ENCODE measurements around the gene CER1.

CER1 gene, protein sequence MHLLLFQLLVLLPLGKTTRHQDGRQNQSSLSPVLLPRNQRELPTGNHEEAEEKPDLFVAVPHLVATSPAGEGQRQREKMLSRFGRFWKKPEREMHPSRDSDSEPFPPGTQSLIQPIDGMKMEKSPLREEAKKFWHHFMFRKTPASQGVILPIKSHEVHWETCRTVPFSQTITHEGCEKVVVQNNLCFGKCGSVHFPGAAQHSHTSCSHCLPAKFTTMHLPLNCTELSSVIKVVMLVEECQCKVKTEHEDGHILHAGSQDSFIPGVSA

DNA sequence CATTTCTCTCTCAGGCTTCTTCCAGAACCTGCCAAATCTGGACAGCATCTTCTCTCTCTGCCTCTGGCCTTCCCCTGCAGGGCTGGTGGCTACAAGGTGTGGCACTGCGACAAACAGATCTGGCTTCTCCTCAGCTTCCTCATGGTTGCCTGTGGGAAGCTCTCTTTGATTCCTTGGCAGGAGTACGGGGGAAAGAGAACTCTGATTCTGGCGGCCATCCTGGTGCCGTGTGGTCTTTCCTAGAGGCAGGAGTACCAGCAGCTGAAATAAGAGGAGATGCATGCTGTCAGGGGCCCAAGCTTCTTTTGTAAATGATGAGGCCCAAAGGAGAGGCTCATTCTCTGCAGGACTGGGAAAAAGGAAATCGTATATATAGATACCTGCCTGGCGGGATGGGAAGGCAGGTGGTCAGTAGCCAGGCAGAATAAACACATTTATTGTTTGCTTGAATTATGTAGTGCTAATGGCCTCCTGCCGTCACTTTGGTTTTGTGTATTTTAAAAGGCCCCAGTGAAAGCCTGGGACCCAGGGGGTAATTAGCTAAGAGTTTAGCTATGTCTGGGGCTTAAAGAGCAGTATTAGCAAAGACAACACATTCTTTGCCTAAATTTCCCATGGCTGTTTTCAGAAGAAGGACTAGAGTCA lies at the start of gene CER1:
Gene CER1, minus strand, starts transcription at position 343 of the 645 bp plus-strand sequence. Its CDS starts 61 bp downstream, at position 282.
- H3K9me3 ChIP-seq (ENCODE audit: control insufficient read depth, low read length), result no peaks in the 10 kb centered on the region
- no peak within 1 kb of the TSS for H3K4me3 ChIP-seq (ENCODE audit: low read length)
- peaks cover 8% of the 10 kb centered on the region for H3K27me3 ChIP-seq (replicated peaks; ENCODE audit: control insufficient read depth, insufficient read depth, low read length)
- no peaks in the 10 kb centered on the region for H3K4me1 ChIP-seq (ENCODE audit: control insufficient read depth, insufficient read depth, low read length)
- no peaks in the 10 kb centered on the region for H3K36me3 ChIP-seq (ENCODE audit: control insufficient read depth, insufficient read depth, low read length, severe bottlenecking)
- H3K9ac ChIP-seq (ENCODE audit: low read length), result no peak within 1 kb of the TSS
- no peak for DNase-seq (ENCODE audit: low read depth)

DNA sequence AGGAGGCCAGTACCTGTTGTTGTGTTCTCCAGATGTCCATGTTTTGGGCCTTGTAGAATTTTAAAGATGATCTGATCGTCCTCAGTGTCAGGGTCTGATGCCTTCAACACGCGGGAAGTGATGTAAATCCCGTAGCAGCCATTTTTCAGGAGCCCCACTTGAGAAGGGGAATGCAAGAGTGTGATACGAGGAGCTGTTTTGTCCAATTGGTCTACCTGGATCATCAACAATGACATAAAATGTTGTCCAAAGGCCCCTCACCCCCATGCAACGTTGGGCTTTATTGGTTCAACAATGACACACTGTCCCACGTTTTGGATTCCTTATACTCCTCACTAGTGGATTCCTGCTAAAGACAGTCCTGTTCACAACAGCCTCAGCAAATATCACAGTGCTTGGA lies 48.1 kb upstream of the CER1 start:
- Histone ChIP-seq H3K4me3 (ENCODE audit: low read length) (no peak overlapping the region), H3K27me3 (replicated peaks; ENCODE audit: control insufficient read depth, insufficient read depth, low read length) (peaks cover 4% of the 10 kb centered on the region), H3K9me3 (ENCODE audit: control insufficient read depth, low read length) (no peaks in the 10 kb centered on the region), H3K36me3 (ENCODE audit: control insufficient read depth, insufficient read depth, low read length, severe bottlenecking) (no peaks in the 10 kb centered on the region), H3K9ac (ENCODE audit: low read length) (no peak overlapping the region), H3K4me1 (ENCODE audit: control insufficient read depth, insufficient read depth, low read length) (peaks cover 2% of the 10 kb centered on the region)
- DNase-seq (ENCODE audit: low read depth), result no peak

DNA sequence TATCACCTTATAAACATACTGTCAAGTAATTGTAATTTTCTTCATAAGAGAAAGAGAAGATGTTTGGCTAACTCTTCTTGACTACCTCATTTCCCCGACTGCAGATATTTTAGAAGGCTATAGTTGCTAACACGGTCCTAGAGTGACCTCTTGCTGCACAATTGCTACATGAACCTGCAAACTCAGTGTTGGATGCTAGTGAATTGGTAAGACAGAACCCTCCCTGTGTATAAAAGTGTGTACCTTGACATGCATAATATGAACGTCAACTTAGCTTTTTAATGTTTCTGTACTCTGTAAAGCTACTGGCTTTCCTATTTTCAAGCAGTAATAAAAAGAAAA lies 46.7 kb upstream of the CER1 start:
- H3K36me3 ChIP-seq (ENCODE audit: control insufficient read depth, insufficient read depth, low read length, severe bottlenecking), result no peaks in the 10 kb centered on the region
- DNase-seq (ENCODE audit: low read depth), result peak; percentile 2

DNA sequence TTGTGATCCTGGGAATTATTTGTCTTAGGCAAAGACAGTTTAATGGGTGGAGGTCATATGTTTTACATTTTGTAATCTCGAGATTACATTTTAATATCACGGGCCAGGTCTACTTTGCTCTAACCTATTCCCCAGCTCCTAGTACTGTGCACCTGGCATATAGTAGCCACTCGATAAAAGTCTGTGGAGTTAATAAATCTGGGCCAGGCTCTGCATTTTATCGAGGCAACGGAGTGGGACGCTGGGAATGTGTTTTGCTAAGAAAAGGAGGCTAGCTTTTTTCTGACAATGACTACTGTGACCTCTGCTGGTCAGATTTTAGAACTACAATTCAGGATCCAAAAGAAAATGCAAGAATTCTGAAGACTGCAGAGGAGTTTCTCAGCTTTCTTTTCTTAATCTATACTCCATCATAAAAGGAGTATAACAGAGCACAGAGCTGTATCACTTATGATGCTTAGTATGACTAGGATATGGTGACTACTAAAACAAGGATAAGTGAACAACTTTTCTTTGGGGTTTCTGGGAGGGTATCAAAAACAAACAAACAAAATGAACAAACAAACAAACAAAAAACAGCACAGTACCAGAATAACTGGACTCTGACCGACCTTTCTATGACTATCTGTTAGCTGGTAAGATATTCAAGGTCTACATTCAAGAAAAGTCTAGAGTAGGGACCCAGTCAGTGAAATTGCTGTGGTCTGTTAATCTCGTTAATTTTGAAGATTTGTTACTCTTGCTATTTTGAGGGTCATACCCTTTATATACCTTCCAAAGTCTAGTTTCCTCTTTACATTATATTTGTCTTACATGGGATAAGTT lies 46.1 kb upstream of the CER1 start:
- peaks cover 5% of the 10 kb centered on the region for H3K27me3 ChIP-seq (replicated peaks; ENCODE audit: control insufficient read depth, insufficient read depth, low read length)
- H3K36me3 ChIP-seq (ENCODE audit: control insufficient read depth, insufficient read depth, low read length, severe bottlenecking), result no peaks in the 10 kb centered on the region
- H3K9ac ChIP-seq (ENCODE audit: low read length), result peak overlapping the region; percentile 55
- peak; percentile 81 for DNase-seq (ENCODE audit: low read depth)
- peak overlapping the region; percentile 63 for H3K4me3 ChIP-seq (ENCODE audit: low read length)
- H3K4me1 ChIP-seq (ENCODE audit: control insufficient read depth, insufficient read depth, low read length), result peaks cover 2% of the 10 kb centered on the region
- no peaks in the 10 kb centered on the region for H3K9me3 ChIP-seq (ENCODE audit: control insufficient read depth, low read length)

More for the DNA sequence above, 46.7 kb upstream of the CER1 start:
- Histone ChIP-seq H3K4me1 (ENCODE audit: control insufficient read depth, insufficient read depth, low read length) (peaks cover 2% of the 10 kb centered on the region), H3K9ac (ENCODE audit: low read length) (no peak overlapping the region), H3K4me3 (ENCODE audit: low read length) (no peak overlapping the region), H3K27me3 (replicated peaks; ENCODE audit: control insufficient read depth, insufficient read depth, low read length) (peaks cover 4% of the 10 kb centered on the region), H3K9me3 (ENCODE audit: control insufficient read depth, low read length) (no peaks in the 10 kb centered on the region)

DNA sequence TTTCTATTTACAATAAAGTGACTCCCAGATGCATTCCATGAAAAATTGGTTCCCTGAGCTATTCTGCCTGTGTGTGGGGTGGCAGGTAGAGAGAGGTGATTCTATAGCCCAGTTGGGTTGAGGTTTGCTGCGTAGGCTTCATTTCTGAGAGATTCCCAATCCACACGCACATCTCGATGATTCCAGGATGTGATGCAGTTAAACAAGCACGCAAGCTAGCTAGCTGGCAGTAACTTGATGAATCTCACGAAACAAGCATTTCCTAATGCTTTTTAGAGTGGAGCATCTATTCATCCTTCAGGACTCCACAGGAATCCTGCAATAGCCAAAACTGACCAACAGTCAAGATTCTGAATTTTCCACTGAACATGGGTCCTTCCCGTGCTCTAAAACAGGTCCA lies 43.8 kb upstream of the CER1 start:
- DNase-seq (ENCODE audit: low read depth), result no peak
- H3K4me3 ChIP-seq (ENCODE audit: low read length), result no peak overlapping the region
- no peaks in the 10 kb centered on the region for H3K36me3 ChIP-seq (ENCODE audit: control insufficient read depth, insufficient read depth, low read length, severe bottlenecking)
- no peaks in the 10 kb centered on the region for H3K9me3 ChIP-seq (ENCODE audit: control insufficient read depth, low read length)
- H3K27me3 ChIP-seq (replicated peaks; ENCODE audit: control insufficient read depth, insufficient read depth, low read length), result peaks cover 10% of the 10 kb centered on the region
- no peak overlapping the region for H3K9ac ChIP-seq (ENCODE audit: low read length)
- peaks cover 2% of the 10 kb centered on the region for H3K4me1 ChIP-seq (ENCODE audit: control insufficient read depth, insufficient read depth, low read length)

DNA sequence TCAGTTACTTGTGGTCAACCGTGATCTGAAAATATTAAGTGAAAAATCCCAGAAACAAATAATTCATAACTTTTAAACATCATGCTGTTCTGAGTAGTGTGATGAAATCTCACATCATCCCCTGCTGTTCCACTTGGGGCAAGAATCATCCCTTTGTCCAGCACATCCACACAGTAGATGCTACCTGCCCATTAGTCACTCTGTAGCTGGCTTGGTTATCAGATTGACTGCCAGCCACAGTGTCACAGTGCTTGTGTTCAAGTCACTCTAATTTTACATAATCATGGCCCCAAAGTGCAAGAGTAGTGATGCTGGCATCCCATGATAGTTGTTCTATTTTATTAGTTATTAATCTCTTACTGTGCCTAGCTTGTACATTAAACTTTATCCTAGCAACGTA lies 39.1 kb upstream of the CER1 start:
- no peak overlapping the region for H3K4me3 ChIP-seq (ENCODE audit: low read length)
- H3K4me1 ChIP-seq (ENCODE audit: control insufficient read depth, insufficient read depth, low read length), result no peaks in the 10 kb centered on the region
- no peak for DNase-seq (ENCODE audit: low read depth)
- no peak overlapping the region for H3K9ac ChIP-seq (ENCODE audit: low read length)
- H3K9me3 ChIP-seq (ENCODE audit: control insufficient read depth, low read length), result no peaks in the 10 kb centered on the region
- no peaks in the 10 kb centered on the region for H3K36me3 ChIP-seq (ENCODE audit: control insufficient read depth, insufficient read depth, low read length, severe bottlenecking)
- H3K27me3 ChIP-seq (replicated peaks; ENCODE audit: control insufficient read depth, insufficient read depth, low read length), result peaks cover 10% of the 10 kb centered on the region

DNA sequence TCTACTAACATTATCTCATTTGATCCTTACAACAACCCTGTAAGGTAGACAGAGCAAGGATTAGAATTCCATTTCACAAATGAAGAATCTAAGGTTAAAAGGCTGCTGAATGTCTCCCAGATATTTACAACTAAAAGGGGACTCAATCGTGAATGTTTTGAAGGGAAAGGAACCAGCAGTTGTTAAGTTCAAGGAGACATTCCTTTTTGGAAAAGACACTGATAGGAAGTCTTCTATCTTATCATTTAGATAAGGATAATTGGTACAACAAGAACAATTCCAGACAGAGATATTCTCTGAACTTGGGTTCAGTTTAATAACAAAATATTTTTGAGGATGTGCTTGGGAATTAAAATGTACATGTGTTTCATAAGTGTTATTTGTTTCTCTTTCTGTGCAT lies 37.5 kb upstream of the CER1 start:
- no peaks in the 10 kb centered on the region for H3K36me3 ChIP-seq (ENCODE audit: control insufficient read depth, insufficient read depth, low read length, severe bottlenecking)

DNA sequence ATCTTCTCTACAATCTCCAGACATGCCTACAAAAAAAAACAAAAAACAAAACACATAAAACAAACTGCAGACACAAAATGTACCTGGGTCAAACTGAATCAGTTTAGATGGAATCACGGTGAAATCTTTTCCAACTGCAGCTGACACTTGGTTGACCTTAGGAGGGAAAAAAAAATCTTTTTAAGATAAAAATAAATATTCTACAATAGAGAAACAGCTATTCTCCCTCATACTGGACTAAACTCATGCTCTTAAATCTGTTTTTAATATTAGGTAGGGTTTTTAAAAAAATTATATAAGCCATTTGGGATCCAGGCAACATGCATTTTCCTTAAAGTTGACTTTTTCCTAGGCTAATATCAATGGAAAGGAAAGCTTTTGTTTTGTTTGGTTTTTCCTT lies 33.8 kb upstream of the CER1 start:
- Histone ChIP-seq H3K27me3 (replicated peaks; ENCODE audit: control insufficient read depth, insufficient read depth, low read length) (no peaks in the 10 kb centered on the region), H3K4me3 (ENCODE audit: low read length) (no peak overlapping the region), H3K36me3 (ENCODE audit: control insufficient read depth, insufficient read depth, low read length, severe bottlenecking) (no peaks in the 10 kb centered on the region), H3K9me3 (ENCODE audit: control insufficient read depth, low read length) (no peaks in the 10 kb centered on the region), H3K9ac (ENCODE audit: low read length) (no peak overlapping the region), H3K4me1 (ENCODE audit: control insufficient read depth, insufficient read depth, low read length) (no peaks in the 10 kb centered on the region)
- DNase-seq (ENCODE audit: low read depth), result no peak

More for the DNA sequence above, 37.5 kb upstream of the CER1 start:
- Histone ChIP-seq H3K9me3 (ENCODE audit: control insufficient read depth, low read length) (no peaks in the 10 kb centered on the region), H3K9ac (ENCODE audit: low read length) (no peak overlapping the region), H3K27me3 (replicated peaks; ENCODE audit: control insufficient read depth, insufficient read depth, low read length) (peaks cover 6% of the 10 kb centered on the region), H3K4me3 (ENCODE audit: low read length) (no peak overlapping the region), H3K4me1 (ENCODE audit: control insufficient read depth, insufficient read depth, low read length) (no peaks in the 10 kb centered on the region)
- no peak for DNase-seq (ENCODE audit: low read depth)

DNA sequence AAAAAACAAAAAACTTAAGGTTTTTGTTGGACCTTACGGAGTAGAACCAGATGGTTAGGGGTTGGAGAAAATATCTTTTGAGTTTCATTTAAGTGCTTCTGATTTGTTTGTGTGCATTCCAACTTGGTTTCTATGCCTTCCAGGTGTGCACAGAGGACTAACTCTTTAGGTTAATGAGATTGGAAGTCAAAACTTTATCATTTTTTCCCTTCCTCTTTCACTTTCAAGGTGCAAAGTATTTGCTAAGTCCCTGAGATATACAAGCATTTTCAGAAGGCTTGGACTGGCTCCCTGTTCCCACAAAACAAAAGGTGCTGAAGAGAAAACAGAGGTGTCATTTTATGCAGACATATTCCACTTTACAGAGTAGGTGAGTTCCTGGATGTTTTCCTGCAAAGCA lies 30.3 kb upstream of the CER1 start:
- H3K9ac ChIP-seq (ENCODE audit: low read length), result no peak overlapping the region
- H3K27me3 ChIP-seq (replicated peaks; ENCODE audit: control insufficient read depth, insufficient read depth, low read length), result no peaks in the 10 kb centered on the region
- no peaks in the 10 kb centered on the region for H3K9me3 ChIP-seq (ENCODE audit: control insufficient read depth, low read length)
- H3K4me1 ChIP-seq (ENCODE audit: control insufficient read depth, insufficient read depth, low read length), result no peaks in the 10 kb centered on the region
- H3K36me3 ChIP-seq (ENCODE audit: control insufficient read depth, insufficient read depth, low read length, severe bottlenecking), result no peaks in the 10 kb centered on the region
- H3K4me3 ChIP-seq (ENCODE audit: low read length), result no peak overlapping the region
- DNase-seq (ENCODE audit: low read depth), result no peak

DNA sequence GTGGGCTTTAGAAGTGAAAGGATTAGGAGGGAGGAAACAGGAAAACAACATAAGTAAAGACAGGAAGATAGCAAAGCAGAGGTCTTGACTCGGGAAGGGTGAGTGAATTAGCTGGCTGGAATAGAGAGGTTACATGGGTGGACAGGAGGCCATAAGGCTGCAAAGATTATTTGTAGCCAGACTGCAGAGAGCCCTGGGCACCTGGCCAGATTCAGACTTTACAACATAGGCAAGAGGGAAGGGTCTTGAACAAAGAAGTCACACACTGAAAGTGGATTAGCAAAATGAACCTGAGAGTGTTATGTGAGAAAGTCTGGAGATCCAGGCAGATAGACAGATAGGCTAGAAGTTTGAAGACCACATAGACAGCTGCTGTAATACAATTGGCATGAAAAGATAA lies 29.7 kb upstream of the CER1 start:
- no peaks in the 10 kb centered on the region for H3K9me3 ChIP-seq (ENCODE audit: control insufficient read depth, low read length)
- H3K4me3 ChIP-seq (ENCODE audit: low read length), result no peak overlapping the region
- no peak for DNase-seq (ENCODE audit: low read depth)
- no peak overlapping the region for H3K9ac ChIP-seq (ENCODE audit: low read length)
- H3K4me1 ChIP-seq (ENCODE audit: control insufficient read depth, insufficient read depth, low read length), result no peaks in the 10 kb centered on the region
- no peaks in the 10 kb centered on the region for H3K27me3 ChIP-seq (replicated peaks; ENCODE audit: control insufficient read depth, insufficient read depth, low read length)
- no peaks in the 10 kb centered on the region for H3K36me3 ChIP-seq (ENCODE audit: control insufficient read depth, insufficient read depth, low read length, severe bottlenecking)

DNA sequence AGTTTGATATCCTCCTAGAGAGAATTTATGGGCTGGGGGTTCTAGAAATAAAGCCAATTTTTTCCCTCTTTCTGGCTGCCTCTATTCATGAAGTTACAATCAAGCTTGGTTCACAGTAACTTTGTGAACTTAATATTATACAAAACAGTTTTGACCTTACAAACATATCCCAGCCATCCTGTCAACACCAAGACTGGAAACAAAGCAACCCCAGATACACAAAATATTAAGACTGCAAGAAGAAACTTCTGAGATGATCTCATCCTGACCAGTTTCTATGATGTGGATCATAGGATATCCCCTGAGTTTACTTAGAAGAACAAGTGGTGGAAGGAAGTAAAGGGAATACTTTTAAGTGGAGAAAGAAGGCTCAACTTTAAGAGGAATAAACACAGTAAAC lies 28.3 kb upstream of the CER1 start:
- no peak overlapping the region for H3K9ac ChIP-seq (ENCODE audit: low read length)
- no peak overlapping the region for H3K4me3 ChIP-seq (ENCODE audit: low read length)
- H3K36me3 ChIP-seq (ENCODE audit: control insufficient read depth, insufficient read depth, low read length, severe bottlenecking), result no peaks in the 10 kb centered on the region
- DNase-seq (ENCODE audit: low read depth), result no peak
- H3K27me3 ChIP-seq (replicated peaks; ENCODE audit: control insufficient read depth, insufficient read depth, low read length), result no peaks in the 10 kb centered on the region
- no peaks in the 10 kb centered on the region for H3K4me1 ChIP-seq (ENCODE audit: control insufficient read depth, insufficient read depth, low read length)
- H3K9me3 ChIP-seq (ENCODE audit: control insufficient read depth, low read length), result no peaks in the 10 kb centered on the region
